Measurements from ENCODE around the gene IGSF10.

The IGSF10 gene

GRCh38 chr3:151419806-151420205, 41.1 kb downstream of the IGSF10 start:
- DNase-seq, result no peak

- DNase-seq, result no peak
These were observed 45.6 kb downstream of the IGSF10 start for GRCh38 chr3:151415289-151415688.

GRCh38 chr3:151412989-151413388, 47.9 kb downstream of the IGSF10 start:
- DNase-seq, result no peak
